Measurements from ENCODE around the gene NEUROD1.
A peak's percentile ranks its signal among the peaks of the same experiment; 100 is the strongest.
"Not testable (repeated sequence)": the region's sequence is repeated elsewhere in the genome, so short reads cannot be mapped to it uniquely, and the experiment has no call there.

Gene NEUROD1

DNA sequence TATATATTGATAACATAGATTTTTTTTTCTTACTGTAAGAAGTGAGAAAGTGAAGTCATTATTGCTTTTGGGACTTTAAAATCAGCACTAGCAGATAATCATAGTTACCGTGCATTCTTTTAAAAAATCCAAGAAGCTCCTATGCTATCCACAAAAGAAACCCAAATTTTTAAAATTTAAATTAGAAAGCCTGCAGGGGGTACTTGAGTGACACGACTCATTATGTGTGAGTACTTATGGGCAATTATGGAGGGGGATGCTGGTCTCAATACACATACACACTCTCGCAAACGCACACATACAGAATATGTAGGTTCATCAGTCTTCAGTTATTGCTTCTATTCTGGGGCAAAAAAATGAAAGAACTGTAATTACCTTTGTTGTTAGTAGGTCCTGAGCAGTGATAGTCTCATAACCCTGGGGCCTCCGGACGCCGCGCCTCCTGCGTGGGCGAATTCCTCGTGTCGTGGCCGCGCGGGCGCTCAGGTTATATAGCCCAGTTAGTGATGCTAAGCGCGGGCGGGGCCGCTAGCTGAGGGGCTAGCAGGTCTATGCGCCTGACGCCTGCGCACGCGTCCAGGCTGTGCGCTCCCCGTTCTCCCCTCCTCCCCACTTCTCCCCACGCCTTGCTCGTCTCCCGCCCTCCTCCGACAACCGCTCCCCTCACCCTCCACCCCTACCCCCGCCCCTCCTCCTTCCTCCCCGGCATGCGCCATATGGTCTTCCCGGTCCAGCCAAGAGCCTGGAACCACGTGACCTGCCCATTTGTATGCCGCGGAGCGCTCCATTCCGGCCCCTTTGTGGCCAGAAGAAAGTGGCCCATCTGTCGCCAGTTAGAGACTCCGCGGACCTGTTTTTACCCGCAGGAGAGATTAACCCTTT is at the start of gene NEUROD1:
TSS of gene NEUROD1 (minus strand) at position 463 of the 882 bp plus-strand sequence. CDS start 1,657 bp downstream, outside the sequence.
- DNase-seq, result peak in 1 of 2 experiments; percentile 55

DNA sequence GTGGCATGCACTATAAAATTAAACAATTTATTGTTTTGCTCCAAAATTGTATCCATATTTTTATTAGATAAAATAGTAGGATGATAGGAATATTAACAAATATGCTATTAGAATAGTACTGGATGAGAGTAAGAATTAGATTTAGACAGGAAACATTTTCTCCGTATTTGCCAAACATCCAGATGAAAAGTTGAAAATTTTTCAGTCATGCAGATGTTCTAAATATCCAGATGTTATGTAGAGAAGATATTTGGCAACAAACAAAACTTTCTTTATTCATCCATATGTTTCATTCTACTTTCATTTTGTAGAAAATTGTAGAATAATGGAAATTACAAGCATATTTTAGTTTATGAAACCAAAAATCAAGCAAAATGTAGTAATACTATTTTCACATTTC is 45.2 kb upstream of the NEUROD1 start:
- DNase-seq, result no peak

DNA sequence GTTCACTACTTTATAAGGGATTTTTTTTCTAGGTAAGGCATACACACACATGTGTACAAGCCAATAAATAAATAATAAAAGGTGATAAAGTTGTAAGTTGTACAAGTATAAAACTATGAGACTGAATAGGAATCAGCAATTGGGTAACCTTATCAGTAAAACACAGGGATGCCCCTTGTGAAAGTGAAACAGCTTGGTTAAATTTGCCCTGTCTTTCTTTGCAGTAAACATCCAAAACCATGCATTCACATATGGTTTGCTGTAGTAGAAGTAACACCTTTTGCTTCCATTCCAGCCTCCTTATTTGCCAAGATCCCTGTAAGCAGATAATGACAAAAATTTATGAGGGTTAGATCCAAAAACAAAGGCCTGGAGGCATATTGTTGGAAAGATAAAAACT is 44.3 kb upstream of the NEUROD1 start:
- no peak for DNase-seq

DNA sequence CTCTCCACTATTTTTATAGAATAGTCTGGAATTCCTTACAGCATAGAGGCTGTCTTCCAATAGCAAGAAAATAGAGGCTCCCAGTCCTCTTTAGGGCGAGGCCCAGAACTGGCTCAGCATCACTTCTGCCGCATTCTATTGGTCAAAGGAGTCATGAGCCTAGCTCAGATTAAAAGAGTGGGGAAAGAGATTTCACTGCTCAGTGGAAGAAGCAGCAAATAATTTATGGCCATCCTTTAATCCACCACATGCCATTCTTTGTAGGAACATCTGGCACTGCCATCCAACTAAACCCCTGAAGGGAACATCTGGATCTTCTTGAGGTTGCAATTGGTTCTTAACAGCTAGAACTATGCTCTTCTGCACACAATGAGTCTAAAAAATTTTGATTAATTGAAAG is 43.4 kb upstream of the NEUROD1 start:
- DNase-seq, result no peak

DNA sequence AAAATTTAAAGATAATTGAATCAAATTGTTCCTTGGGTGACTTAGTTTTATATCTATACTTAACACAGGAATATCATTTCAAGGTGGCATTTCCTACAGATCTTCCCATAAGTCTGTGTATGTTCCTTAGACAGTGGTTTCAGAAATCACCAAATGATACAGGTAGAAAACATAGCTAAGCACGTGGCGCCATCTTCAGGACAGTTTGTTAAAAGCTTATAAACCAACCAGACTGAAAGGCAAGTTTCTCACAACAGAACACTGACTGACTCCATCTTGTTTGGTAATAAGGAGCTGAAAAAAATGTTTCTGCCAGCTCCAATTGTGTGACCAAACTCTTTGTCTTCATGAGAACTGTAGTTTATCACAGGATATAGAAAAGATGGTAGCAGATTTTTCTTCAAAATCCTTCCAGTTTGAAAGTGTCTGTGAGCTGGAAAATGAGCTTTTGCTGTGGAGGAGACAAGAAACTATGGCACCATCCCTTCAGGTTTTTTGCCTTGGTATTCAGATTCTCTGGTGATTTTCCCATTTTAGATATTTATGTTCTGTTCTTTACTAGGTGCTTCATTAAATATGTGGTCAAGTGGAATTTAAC is 34.8 kb upstream of the NEUROD1 start:
- DNase-seq, result peak; percentile 48 to 87

DNA sequence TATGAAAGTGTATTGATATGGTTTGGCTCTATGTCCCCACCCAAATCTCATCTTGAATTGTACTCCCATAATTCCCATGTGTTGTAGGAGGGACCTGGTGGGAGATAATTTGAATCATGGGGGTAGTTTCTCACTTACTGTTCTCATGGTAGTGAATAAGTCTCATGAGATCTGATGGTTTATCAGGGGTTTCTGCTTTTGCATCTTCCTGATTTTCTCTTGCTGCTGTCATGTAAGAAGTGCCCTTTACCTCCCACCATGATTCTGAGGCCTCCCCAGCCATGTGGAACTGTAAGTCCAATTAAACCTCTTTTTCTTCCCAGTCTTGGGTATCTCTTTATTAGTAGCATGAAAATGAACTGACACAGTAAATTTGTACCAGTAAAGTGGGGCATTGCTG is 30.7 kb upstream of the NEUROD1 start:
- not testable (repeated sequence) for DNase-seq

DNA sequence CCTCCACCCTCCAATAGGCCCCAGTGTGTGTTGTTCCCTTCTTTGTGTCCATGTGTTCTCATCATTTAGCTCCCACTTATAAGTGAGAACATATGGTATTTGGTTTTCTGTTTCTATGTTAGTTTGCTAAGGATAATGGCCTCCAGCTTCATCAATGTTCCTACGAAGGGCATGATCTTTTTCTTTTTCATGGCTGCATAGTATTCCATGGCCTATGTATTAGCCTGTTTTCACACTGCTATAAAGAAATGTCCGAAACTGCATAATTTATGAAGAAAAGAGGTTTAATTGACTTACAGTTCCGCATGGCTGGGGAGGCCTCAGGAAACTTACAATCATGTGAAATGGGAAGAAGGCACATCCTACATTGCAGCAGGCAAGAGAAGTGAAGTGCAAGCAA is 22.2 kb upstream of the NEUROD1 start:
- DNase-seq, result not testable (repeated sequence)

DNA sequence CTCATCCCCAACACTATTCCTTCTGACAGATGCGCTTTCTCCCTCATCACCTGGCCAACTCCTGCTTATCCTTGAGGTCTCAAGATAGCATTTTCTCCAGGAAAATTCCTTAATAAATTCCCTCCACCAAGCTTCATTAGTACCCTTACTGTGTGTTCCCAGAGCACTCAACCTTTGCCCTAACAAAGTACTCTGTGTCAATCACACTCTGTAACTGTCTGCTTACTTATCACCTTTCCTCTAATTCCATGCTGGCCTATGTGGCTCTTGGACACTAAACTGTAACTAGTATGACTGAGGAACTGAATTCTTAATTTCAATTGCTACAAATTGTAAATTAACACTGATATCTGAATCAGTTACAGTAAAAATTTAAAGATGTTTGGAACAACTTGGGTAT is 17.9 kb upstream of the NEUROD1 start:
- DNase-seq, result no peak

DNA sequence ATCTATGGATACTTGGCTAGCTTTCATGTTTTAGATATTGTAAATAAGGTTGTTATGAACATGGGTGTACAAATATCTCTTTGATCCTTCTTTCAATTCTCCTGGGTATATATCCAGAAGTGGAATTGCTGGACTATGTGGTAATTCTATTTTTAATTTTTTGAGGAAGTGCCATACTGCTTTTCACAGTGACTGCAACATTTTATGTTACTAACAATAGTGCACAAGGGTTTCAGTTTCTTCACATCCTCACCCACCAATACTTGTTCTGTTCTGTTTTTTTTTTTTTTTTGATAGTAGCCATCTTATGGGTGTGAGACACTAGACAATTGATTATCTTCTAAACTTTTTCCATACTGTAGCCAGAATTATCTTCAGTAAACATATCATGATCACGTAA is 17.3 kb upstream of the NEUROD1 start:
- DNase-seq, result no peak

DNA sequence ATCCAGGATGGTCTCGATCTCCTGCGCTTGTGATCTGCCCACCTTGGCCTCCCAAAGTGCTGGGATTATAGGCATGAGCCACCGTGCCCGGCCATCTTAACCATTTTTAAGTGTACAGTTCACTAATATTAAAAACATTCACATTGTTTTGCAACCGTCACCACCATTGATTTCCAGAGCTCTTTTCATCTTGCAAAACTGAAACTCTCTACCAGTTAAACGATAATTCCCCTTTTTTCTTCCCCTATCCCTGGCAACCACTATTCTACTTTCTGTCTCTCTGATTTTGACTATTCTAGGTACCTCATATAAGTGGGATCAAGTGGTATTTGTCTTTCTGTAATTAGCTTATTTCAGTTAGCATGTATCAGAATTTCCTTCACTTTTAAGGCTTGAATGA is 16.8 kb upstream of the NEUROD1 start:
- no peak for DNase-seq

DNA sequence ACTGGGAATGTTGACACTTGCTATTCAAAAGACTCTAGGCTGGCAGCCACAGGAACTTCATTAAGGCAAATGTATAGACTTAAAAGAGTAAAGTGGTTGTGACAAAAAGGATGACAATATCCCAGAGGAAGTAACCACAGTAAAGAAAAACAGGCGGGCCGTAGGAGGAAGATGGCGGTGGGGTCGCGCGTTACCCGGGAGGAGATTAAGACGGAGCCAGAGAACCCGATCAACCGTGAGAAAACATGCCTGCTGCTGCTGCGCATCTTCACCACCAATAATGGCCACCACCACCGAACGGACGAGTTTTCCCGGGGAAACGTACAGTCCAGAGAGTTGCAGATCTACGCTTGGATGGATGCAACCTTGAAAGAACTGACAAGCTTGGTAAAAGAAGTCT is 14.0 kb upstream of the NEUROD1 start:
- no peak for DNase-seq

DNA sequence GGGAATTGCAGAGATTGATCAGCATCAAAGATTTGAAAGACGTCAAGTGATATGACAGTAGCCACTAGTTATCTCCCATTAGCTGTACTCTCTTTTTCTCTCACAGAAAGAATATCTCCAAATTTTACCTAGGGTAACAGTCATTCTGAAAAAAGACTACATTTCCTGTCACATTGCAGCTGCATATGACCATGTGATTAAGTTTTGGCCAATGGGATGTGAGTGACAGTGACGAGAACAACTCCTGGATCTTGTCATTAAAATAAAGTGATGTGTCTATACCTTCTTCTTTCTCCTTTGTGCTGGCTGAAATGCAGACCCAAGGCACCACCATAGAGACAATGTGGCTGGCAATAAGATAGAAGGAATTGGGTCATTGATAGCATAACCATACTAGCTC is 10.5 kb upstream of the NEUROD1 start:
- no peak for DNase-seq

DNA sequence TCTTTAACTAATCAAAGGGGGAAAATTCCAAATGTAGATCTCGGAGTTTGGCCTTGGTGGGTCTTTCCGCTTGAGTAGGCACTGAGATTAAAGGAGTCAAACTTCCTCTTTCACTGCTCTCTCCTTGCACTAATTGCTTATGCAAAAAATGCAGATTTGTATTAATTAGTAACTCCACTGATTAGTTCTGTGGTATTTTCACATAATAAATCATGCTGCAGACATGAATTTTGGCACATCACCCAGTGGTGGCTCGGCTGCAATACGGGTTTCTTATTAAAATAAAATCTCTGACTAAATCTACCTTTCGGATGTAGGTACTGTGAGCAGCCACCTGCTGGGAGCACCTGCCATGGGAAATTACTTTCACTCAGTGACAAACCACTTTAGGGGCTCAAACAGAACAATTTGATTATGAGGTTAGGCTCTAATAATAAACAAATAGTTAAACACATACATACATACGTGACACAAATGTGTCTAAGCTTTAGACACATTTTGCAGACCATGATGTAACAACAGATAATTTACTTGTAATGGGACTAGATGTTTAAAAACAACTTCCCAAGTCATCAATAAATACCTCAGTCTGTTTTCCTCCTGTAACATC is 6.4 kb upstream of the NEUROD1 start:
- peak in 1 of 2 experiments; percentile 6 for DNase-seq

DNA sequence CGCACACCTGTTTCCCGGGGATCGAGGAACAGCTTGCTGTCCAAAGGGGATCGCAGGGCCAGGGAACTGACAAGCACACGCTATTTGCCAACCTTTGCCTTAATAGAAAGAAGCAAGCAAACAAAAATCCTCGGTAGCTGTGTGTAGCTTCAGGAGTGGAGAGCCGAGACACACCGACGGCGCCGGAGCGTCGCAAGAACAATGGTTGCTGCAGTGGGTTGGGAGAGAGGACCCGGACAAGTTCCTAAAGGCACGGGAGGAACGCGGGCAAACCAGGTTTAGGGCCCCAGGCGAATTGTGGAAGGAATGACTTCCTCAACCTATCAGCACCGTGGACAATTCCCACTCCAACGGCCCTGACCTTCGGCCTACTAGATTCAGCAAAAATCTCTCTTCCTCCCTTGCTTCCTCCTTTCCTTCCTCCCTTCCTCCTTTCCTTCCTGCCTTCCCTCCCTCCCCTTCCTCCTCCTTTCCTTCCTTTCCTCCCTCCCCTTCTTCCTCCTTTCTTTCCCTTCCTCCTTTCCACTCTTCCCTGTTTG is 4.9 kb upstream of the NEUROD1 start:
- no peak for DNase-seq

DNA sequence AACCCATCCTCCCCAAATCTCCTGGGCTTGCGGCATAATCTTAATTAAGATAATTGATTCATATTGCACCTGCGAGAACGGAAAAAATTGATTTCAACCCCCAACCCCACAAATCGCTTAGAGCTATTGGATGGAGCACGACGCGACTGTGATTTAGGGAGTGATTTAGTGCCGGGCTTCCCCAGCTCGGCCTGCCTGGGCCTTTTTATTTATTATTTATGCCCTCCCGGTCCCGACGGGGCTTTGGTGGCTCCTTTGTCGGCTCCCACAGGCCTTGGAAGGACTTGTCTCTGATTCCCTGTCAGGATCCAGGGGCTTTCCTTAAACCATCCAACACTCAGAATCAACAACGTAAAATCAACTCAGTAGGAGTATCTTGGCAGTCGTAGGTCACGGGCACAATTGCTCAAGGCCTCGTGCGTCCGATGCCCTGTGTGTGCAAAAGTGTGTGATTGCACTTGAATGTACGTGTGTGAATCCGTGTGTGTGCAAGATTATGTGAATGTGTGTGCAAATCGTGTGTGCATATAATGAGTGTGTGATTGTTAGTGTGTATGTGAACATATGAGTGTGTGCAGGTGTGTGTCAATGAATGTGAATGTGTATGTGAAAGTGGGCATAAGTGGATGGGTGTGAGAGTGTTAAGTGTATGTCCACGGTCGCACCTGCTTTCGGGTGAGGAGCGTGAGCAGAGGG is 4.3 kb upstream of the NEUROD1 start:
- no peak for DNase-seq

DNA sequence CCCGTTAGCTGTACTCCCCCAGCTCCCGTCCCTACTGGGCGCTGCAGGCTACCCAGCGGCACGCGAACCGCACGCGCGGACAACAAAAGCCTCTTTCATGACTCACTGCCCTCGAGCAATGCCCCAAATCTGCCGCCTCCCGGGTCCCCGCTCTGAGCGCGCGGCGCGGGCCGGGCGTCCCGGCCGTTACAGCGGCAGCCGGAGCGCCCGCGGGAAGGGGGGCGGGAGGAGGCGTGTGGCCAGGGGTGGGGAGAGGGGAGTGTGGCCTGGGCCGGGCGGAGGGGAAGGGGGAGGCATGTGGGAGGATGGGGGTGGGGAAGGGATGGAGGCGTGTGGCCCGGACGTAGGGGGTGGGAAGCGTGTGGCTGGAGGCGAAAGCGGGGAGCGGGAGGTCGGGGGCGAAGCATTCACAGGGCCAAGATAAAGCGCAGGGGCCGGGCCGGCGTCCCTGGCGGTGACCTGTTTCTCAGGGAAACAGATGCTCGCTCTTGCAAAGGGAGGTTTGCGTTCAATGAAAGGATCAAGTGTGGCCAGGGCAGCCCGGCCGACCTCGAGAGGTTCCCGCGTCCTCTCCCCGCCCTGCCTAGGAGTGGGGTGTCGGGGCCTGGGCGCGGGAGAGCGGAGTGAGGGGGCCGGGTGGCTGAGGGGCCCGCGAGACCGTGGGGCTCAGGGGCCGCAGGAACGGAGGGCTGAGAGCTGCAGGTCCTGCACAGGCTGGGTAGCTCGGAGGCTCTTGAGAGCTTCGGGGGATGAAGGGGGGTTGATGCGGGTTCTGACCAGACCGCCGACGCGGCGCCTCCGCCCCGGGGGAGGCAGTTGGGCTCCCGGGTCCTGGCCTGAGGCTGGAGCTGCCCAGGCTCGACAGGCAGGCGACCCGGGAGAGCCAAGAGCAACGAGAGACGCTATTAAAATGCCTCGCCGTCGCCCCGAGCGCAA is 3.5 kb upstream of the NEUROD1 start:
- peak in 1 of 2 experiments; percentile 56 for DNase-seq

DNA sequence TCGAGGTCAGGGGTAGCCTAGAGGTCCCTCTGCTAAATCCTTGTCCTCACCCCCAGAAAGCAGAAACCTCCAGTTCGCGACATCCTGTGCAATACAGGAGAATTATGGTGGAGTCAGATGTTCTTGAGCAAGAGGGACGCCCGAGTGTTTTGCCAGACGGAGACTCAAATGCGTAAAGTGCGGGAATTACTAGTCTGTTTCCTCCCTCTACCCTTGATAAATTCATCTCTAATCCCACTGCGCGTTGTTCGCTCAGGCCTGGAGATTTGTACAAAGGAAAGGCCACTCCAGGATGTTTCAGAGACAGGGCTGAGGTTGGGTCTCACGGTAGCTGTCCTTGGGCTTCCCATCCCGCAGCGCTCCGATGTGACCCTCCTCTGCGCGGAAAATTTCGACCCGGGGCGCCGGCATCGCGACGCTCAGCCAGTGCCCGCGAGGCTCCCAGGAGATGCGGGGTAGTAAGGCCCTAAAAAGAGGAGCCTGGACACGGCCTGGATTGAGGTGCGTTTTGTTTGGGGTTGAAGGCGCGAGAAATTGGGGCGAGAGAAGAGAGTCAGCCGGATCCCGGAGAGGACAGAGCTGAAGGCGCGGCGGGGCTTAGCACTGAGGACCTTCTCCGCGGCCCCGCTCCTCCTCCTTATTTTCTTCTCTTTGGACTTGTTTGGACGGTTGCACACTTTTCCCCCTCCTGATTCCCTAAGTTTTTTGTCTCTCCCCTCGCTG is 2.6 kb upstream of the NEUROD1 start:
- DNase-seq, result no peak

DNA sequence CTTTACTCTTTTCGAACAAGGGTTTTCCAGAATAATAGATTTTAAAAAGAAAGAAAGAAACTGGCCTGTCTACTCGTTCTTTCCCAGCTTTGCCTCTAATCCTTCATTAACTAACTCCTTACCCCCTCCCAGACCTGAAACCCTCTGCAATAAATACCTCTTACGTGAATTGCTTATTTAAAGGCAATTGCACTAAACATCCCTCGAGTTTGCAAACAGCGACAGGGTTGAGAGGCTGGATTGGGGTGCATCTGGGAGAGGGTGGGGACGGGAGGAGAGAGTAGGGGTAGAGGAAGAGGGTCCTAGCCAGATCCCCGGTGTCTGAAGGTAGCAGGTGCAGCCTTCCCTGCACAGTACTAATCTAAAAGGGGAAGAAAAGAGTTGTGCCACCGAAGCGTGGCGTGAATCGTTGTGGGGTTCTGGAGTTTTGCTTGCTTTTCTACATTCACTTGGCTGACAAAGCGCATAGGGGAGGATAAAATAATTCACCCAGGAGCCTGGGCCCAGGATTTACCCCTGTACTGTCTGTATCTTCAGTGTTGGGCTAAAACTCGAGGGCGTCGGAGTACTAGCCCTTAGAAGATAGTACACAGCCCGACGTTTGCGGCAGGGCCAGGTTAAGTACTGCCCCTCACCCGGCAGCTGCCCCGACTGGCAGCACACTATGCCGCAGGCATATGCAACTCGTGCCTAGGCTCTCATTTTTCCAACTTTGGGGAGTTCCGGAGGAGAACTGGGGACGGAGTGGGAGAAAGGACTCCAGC is 1.9 kb upstream of the NEUROD1 start:
- no peak for DNase-seq

DNA sequence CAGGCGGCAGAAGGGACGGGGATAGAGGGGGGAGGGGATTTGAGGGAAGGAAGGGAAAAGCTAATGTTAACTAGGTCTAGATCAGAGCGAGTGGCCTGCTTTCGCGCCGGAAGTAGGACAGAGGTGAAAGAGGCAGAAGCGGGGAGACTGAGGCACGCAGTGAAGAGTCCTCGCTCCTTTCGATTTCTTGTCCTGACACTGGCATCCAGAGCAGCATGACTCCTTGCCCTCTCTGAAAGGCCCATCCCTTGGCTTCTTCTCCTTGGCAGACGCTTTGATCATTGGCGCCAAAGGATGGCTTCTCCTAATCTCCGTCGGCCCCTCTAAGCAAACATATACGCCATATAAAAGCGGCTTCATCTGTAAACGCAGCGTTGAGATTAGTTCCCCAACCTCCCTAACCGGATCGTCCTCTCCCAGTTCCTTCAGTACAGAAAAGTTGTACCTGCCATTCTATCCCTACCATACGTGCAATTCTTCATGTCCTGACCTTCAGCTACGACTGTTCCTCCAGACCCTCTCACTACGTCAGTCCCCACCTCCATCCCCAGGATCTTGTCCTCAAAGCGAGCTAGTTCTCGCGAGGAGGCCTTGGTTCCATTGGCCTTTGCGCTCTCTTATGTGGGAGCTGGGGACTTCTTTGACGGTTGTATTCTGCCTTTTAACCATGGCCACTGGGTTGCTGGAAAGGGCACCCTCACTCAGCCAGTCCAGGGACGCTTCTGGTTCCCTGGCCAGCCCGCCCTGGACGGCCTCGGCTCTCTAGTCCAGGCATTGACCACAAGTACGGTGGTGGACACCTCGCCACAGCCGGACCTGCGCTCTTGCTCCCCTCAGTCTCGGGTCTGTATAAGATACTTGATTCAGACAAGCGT is 857 bp upstream of the NEUROD1 start:
- no peak for DNase-seq
